Neural cell (in vitro differentiated cells): Measurements from ENCODE around the gene ASCL2. TPM values are rescaled to one million over a fixed set of nuclear protein-coding genes. Genes with fewer than 3 reads are reported as not detected.

ENCODE experiments used
- H2AFZ ChIP-seq: fragments of 200-600, 300-800 bp; sonication (generic), shearing (Covaris generic); 2 replicates; pipeline ENCODE4 v1.6.0; 2014; ENCODE audit warnings: low read depth, mild to moderate bottlenecking, antibody characterized with exemption, low read length, moderate library complexity
- H3F3A ChIP-seq: fragments of 200-600 bp; shearing (Covaris generic); 2 replicates; pipeline ENCODE4 v1.6.1; 2016; ENCODE audit warnings: mild to moderate bottlenecking, moderate library complexity, mixed read lengths, antibody characterized with exemption, low read length; ENCODE audit not compliant: insufficient read depth, poor library complexity, severe bottlenecking
- H3K27ac ChIP-seq: fragments of 200-600, 300-800 bp; sonication (generic), shearing (Covaris generic); 2 replicates; pipeline ENCODE4 v1.5.1; 2014; ENCODE audit warnings: mild to moderate bottlenecking, low read length, moderate library complexity
- H3K27me3 ChIP-seq: fragments of 300-800, 200-600 bp; sonication (generic), shearing (Covaris generic); 2 replicates; pipeline ENCODE4 v1.6.0; 2014; ENCODE audit warnings: mild to moderate bottlenecking, low read depth, low read length, moderate library complexity; ENCODE audit not compliant: insufficient read depth
- H3K36me3 ChIP-seq: fragments of 300-800, 200-600 bp; sonication (generic), shearing (Covaris generic); 2 replicates; pipeline ENCODE4 v1.5.1; 2014; ENCODE audit warnings: mild to moderate bottlenecking, antibody characterized with exemption, low read length, moderate library complexity; ENCODE audit not compliant: insufficient read depth
- H3K4me2 ChIP-seq: fragments of 300-800, 200-600 bp; sonication (generic), shearing (Covaris generic); 2 replicates; pipeline ENCODE4 v1.6.0; 2014; ENCODE audit warnings: mild to moderate bottlenecking, low read length
- H3K4me3 ChIP-seq: fragments of 300-800, 200-600 bp; sonication (generic), shearing (Covaris generic); 2 replicates; pipeline ENCODE4 v1.5.1; 2014; ENCODE audit warnings: mild to moderate bottlenecking, low read length, moderate library complexity
- H3K79me2 ChIP-seq: fragments of 200-600 bp; shearing (Covaris generic); replicated peaks from 2 replicates; pipeline ENCODE4 v1.6.0; 2014; ENCODE audit warnings: mild to moderate bottlenecking, low read length, moderate library complexity; ENCODE audit not compliant: insufficient read depth
- H3K9ac ChIP-seq: fragments of 300-800, 200-600 bp; sonication (generic), shearing (Covaris generic); 2 replicates; pipeline ENCODE4 v1.6.1; 2016; ENCODE audit warnings: mild to moderate bottlenecking, low read length, mixed read lengths
- H3K9me2 ChIP-seq: fragments of 200-600 bp; shearing (Covaris generic); 2 replicates; pipeline ENCODE4 v1.6.1; 2016; ENCODE audit warnings: mild to moderate bottlenecking, low read length, mixed read lengths; ENCODE audit not compliant: insufficient read depth
- H3K9me3 ChIP-seq: fragments of 200-600, 300-800 bp; sonication (generic), shearing (Covaris generic); 2 replicates; pipeline ENCODE4 v1.6.1; 2016; ENCODE audit warnings: mild to moderate bottlenecking, mixed run types, low read length, moderate library complexity, mixed read lengths
- H4K20me1 ChIP-seq: fragments of 200-600 bp; shearing (Covaris generic); 2 replicates; pipeline ENCODE4 v1.6.1; 2016; ENCODE audit warnings: mild to moderate bottlenecking, mixed run types; ENCODE audit not compliant: insufficient read depth
- EP300 ChIP-seq: fragments of 450-650 bp; conservative IDR thresholded peaks from 2 replicates; pipeline ENCODE4 v1.6.1; 2014; ENCODE audit warnings: antibody characterized with exemption, mild to moderate bottlenecking, moderate library complexity; ENCODE audit not compliant: poor library complexity, severe bottlenecking
- EZH2 ChIP-seq: fragments of 200-600, 300-800 bp; shearing (Covaris generic), sonication (generic); IDR thresholded peaks from 2 replicates; pipeline ENCODE4 v1.6.1; 2014; ENCODE audit warnings: antibody characterized with exemption, low read length, borderline replicate concordance, mild to moderate bottlenecking; ENCODE audit not compliant: insufficient read depth, poor library complexity, severe bottlenecking
- MXI1 ChIP-seq: fragments of 450-650 bp; conservative IDR thresholded peaks from 2 replicates; pipeline ENCODE4 v1.6.1; 2014; ENCODE audit warnings: antibody characterized with exemption, mild to moderate bottlenecking; ENCODE audit not compliant: poor library complexity, severe bottlenecking
- POLR2AphosphoS5 ChIP-seq: IDR thresholded peaks from 2 replicates; pipeline ENCODE4 v1.6.1; 2012
- RAD21 ChIP-seq: fragments of 450-650 bp; conservative IDR thresholded peaks from 2 replicates; pipeline ENCODE4 v1.6.1; 2014; ENCODE audit warnings: antibody characterized with exemption, mild to moderate bottlenecking, moderate library complexity
- SMC3 ChIP-seq: fragments of 450-650 bp; conservative IDR thresholded peaks from 2 replicates; pipeline ENCODE4 v1.6.1; 2014; ENCODE audit warnings: antibody characterized with exemption, mild to moderate bottlenecking, moderate library complexity; ENCODE audit not compliant: poor library complexity
- TAF1 ChIP-seq: IDR thresholded peaks from 2 replicates; pipeline ENCODE4 v1.6.1; 2012; ENCODE audit warnings: low read depth
- polyA plus RNA-seq: library from polyadenylated mRNA; depleted of rRNA; stranded (reverse); fragments of >200 nt; gene quantifications from 2 replicates; pipeline ENCODE4 v1.2.3, GENCODE V29; 2014
- TF ChIP-seq, protein P1 (sequence below): IDR thresholded peaks from 2 replicates; pipeline ENCODE4 v1.6.1; 2012; ENCODE audit warnings: borderline replicate concordance
- TF ChIP-seq, protein P2 (sequence below): fragments of 450-650 bp; IDR thresholded peaks from 2 replicates; pipeline ENCODE4 v1.5.1; 2014; ENCODE audit warnings: antibody characterized with exemption, mild to moderate bottlenecking, moderate library complexity; ENCODE audit not compliant: poor library complexity, severe bottlenecking

Gene ASCL2
- polyA plus RNA-seq, 1 donor from 2014 or later = not detected

DNA sequence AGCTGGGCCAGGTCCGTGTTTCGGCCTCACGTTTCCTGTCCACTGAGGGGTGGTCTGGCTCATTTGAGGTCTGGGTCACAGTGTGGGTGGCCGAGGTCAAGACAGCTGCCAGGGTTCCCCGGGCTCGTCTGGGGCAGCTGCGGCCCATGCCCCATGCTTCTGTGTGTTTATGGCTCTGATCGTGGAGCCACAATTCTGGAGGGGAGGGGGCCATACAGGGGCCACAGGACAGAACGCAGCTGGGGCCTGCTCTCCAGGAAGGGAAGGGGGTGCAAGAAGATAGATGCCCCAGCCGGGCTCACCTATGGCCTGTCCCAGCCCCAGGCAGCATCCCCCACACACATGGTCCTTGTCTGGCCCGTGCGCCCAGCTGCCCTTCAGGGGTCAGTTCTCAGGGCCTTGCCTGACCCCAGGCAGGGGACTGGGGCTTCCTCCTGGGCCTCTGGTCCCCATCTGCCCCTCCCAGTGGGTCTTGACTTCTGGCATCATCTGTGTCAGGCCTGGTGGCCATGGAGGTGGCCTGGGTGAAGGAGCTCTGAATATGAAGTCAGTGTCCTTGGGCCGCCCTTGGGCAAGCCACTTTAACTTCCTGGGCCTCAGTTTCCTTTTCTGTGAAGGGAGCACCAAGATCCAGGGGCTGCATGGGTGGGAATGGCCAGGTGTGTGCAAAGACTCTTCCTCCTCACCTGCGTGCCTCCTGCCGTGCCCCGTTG, 39.8 kb upstream of the ASCL2 start:
- Histone ChIP-seq H2AFZ (no peak overlapping the region), H3K27me3 (no peaks in the 10 kb centered on the region), H3K9me2 (no peaks in the 10 kb centered on the region), H3K9ac (no peak overlapping the region), H3K79me2 (no peaks in the 10 kb centered on the region), H3F3A (no peaks in the 10 kb centered on the region), H3K4me3 (no peak overlapping the region), H4K20me1 (no peaks in the 10 kb centered on the region), H3K9me3 (no peaks in the 10 kb centered on the region), H3K36me3 (no peaks in the 10 kb centered on the region), H3K27ac (no peak overlapping the region), H3K4me2 (no peak overlapping the region)
- TF ChIP-seq MXI1 = no peak
- no peak for TF ChIP-seq EZH2
- no peak for TF ChIP-seq POLR2AphosphoS5
- TF ChIP-seq, protein P1, sequence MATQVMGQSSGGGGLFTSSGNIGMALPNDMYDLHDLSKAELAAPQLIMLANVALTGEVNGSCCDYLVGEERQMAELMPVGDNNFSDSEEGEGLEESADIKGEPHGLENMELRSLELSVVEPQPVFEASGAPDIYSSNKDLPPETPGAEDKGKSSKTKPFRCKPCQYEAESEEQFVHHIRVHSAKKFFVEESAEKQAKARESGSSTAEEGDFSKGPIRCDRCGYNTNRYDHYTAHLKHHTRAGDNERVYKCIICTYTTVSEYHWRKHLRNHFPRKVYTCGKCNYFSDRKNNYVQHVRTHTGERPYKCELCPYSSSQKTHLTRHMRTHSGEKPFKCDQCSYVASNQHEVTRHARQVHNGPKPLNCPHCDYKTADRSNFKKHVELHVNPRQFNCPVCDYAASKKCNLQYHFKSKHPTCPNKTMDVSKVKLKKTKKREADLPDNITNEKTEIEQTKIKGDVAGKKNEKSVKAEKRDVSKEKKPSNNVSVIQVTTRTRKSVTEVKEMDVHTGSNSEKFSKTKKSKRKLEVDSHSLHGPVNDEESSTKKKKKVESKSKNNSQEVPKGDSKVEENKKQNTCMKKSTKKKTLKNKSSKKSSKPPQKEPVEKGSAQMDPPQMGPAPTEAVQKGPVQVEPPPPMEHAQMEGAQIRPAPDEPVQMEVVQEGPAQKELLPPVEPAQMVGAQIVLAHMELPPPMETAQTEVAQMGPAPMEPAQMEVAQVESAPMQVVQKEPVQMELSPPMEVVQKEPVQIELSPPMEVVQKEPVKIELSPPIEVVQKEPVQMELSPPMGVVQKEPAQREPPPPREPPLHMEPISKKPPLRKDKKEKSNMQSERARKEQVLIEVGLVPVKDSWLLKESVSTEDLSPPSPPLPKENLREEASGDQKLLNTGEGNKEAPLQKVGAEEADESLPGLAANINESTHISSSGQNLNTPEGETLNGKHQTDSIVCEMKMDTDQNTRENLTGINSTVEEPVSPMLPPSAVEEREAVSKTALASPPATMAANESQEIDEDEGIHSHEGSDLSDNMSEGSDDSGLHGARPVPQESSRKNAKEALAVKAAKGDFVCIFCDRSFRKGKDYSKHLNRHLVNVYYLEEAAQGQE = no peak
- TF ChIP-seq, protein P2, sequence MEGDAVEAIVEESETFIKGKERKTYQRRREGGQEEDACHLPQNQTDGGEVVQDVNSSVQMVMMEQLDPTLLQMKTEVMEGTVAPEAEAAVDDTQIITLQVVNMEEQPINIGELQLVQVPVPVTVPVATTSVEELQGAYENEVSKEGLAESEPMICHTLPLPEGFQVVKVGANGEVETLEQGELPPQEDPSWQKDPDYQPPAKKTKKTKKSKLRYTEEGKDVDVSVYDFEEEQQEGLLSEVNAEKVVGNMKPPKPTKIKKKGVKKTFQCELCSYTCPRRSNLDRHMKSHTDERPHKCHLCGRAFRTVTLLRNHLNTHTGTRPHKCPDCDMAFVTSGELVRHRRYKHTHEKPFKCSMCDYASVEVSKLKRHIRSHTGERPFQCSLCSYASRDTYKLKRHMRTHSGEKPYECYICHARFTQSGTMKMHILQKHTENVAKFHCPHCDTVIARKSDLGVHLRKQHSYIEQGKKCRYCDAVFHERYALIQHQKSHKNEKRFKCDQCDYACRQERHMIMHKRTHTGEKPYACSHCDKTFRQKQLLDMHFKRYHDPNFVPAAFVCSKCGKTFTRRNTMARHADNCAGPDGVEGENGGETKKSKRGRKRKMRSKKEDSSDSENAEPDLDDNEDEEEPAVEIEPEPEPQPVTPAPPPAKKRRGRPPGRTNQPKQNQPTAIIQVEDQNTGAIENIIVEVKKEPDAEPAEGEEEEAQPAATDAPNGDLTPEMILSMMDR = no peak
- no peak for TF ChIP-seq EP300
- no peak for TF ChIP-seq SMC3
- no peak for TF ChIP-seq RAD21
- TF ChIP-seq TAF1 = no peak

DNA sequence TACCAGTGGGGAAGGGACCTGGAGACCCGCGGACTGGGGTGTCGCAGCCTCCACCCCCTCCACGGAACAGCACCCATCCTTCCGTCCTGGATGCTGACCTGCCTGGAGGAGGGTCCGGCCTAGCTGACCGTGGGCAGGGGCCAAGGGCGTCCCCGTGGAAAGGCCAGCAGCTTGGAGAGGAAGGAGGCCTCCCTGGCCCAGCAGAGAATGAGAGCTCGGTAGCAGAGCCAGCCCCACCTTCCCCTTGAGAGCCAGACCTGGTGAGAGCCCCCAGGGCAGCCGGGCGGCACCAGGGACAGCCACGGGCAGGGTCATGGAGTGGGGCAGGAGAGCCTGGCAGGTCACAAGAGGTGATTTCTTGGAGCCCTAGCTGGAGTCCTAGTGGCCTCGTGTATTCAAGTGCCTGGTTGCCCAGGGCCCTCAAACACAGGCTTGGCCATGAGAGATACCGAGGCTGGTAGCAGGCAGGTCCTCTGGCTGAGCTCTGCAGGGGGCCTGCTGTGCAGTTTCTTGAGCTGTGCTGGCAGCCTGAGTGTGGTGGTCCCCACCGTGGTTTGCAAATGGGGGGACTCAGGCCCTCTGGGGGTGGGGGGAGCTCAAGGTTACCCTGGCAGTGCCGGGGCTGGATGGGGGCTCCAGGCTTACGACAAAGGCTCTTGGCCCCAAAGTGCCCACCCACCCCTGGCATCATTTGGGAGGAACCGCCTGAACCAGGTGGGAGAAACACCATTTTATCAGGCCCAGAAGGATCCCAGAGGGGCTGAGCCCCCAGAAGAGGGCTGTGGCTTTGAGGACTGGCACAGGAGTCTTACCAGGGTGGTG, 39.1 kb upstream of the ASCL2 start:
- H3K36me3 ChIP-seq = no peaks in the 10 kb centered on the region
- H3K27me3 ChIP-seq = no peaks in the 10 kb centered on the region
- H3K9me3 ChIP-seq = no peaks in the 10 kb centered on the region
- H3F3A ChIP-seq = no peaks in the 10 kb centered on the region
- H2AFZ ChIP-seq = no peak overlapping the region
- H3K4me3 ChIP-seq = no peak overlapping the region
- TF ChIP-seq RAD21 = no peak
- TF ChIP-seq, protein P1 = no peak
- TF ChIP-seq EP300 = no peak
- TF ChIP-seq TAF1 = no peak
- no peak for TF ChIP-seq POLR2AphosphoS5
- TF ChIP-seq EZH2 = no peak
- no peak for TF ChIP-seq SMC3
- no peak for TF ChIP-seq MXI1
- TF ChIP-seq, protein P2 = no peak
- no peak overlapping the region for H3K27ac ChIP-seq
- no peak overlapping the region for H3K9ac ChIP-seq
- no peaks in the 10 kb centered on the region for H4K20me1 ChIP-seq
- no peak overlapping the region for H3K4me2 ChIP-seq
- no peaks in the 10 kb centered on the region for H3K79me2 ChIP-seq
- no peaks in the 10 kb centered on the region for H3K9me2 ChIP-seq
